H1 (cell line): Measurements from ENCODE around the gene SF3B6.

Source experiments
- EZH2 ChIP-seq: fragments of 200-600 bp; sonication (generic); IDR thresholded peaks from 2 replicates; pipeline ENCODE4 v1.7.1; 2012; ENCODE audit warnings: low read depth, mild to moderate bottlenecking, moderate library complexity, low read length, inconsistent platforms; ENCODE audit not compliant: severe bottlenecking
- HDAC2 ChIP-seq, 2 experiments: fragments of 300-600 bp in 1 of 2; sonication (generic) in 1 of 2; IDR thresholded peaks; 2 replicates each; pipeline ENCODE4 v1.6.1; 2011 to 2012; ENCODE audit warnings: low read depth in 2 of 2, low read length in 2 of 2, mild to moderate bottlenecking in 2 of 2, moderate library complexity in 2 of 2, borderline replicate concordance in 1 of 2, inconsistent platforms in 1 of 2
- MAX ChIP-seq: IDR thresholded peaks from 2 replicates; pipeline ENCODE4 v1.6.1; 2012; ENCODE audit warnings: inconsistent platforms
- POLR2A ChIP-seq, 2 experiments: IDR thresholded peaks; 1 replicate in 1 of 2; 2 replicates in 1 of 2; pipeline ENCODE4 v1.6.1; 2011; ENCODE audit warnings: low read depth in 2 of 2, low read length in 2 of 2, mild to moderate bottlenecking in 2 of 2; ENCODE audit errors: control extremely low read depth in 1 of 2
- POLR2AphosphoS5 ChIP-seq: IDR thresholded peaks from 2 replicates; pipeline ENCODE4 v1.6.1; 2011; ENCODE audit warnings: low read depth, low read length
- RNF2 ChIP-seq: fragments of 200-900, 300-1000 bp; sonication (generic); IDR thresholded peaks from 2 replicates; pipeline ENCODE4 v1.7.1; 2016; ENCODE audit warnings: borderline replicate concordance, low read depth, mild to moderate bottlenecking, antibody characterized with exemption, low read length; ENCODE audit not compliant: poor library complexity, severe bottlenecking; ENCODE audit errors: missing control alignments
- SP2 ChIP-seq: IDR thresholded peaks from 2 replicates; pipeline ENCODE4 v1.6.1; 2012; ENCODE audit warnings: mild to moderate bottlenecking, low read length, inconsistent platforms
- SRF ChIP-seq: IDR thresholded peaks from 2 replicates; pipeline ENCODE4 v1.6.1; 2011; ENCODE audit warnings: mild to moderate bottlenecking, low read depth, low read length, moderate library complexity

- TF ChIP-seq HDAC2 (IDR thresholded peaks at IDR 0.05; ENCODE audit: borderline replicate concordance in 1 of 2, low read depth in 2 of 2, low read length in 2 of 2) (peak in 1 of 2 experiments; percentile 63; a peak in 1 of 4 replicates), SRF (no peak), POLR2AphosphoS5 (peak; percentile 74), EZH2 (no peak), POLR2A (IDR thresholded peaks at IDR 0.05; ENCODE audit: control extremely low read depth in 1 of 2, low read depth in 2 of 2, low read length in 2 of 2) (peak in 1 of 2 experiments; percentile 44), RNF2 (no peak), MAX (peak; percentile 34), SP2 (no peak)
These were observed 7.7 kb upstream of the SF3B6 start for GRCh38 chr2:24083567-24084385.
